ENCODE measurements around the gene ATIC. TPM values are rescaled to one million over a fixed set of nuclear protein-coding genes. Genes with fewer than 3 reads are reported as not detected.

Gene ATIC
- total and polyA plus RNA-seq, 2 donors (not counting 1 experiment from before 2014, with no cell fraction given): 40.3 to 92.7 TPM

DNA sequence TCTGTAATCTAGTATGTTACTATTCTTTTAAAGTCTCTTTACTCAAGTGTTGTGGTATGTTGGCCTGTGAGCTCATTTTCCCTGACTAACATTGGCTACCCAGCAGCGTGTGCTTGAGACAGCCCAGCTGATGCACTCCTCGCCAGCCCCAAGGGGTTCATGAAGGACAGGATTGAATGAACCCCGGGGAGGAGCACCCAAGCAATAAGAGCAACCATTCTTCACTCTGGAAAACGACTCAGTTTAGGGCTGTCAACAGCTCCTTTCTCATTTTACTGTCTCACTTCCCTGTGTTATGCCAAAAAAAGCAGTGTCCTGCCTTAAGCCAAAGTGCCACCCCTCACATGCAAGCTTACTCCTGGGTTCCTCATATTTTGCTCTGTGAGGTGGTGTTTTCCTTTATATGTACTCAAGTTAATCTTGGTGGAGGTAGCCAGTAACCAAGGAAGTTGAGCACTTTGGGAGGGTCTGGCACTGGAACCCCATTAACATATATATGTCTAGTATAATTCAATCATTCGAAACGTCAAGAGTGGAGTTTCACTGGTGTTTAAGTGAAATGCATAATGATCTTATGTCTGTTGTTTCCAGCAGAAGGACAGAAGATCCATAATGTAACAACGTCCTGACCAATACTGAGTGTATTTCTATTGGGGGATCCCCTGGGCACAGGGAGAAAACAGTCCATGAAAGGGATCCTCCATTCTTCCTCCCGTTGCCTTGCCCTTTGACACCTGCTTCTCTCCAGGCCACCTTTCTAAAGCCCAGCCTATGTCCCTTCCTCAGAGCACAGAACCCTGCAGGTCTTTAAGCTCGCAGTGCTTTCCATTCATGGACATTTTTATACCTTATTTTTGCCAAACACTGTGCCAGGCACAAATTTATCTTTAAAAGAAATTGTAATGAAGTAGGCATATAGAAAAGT lies 43.2 kb downstream of the ATIC start:
- Histone ChIP-seq H3K36me3 (ENCODE audit: control insufficient read depth, insufficient read depth, low read length) (peaks cover 4% of the 10 kb centered on the region), H3K79me2 (ENCODE audit: control insufficient read depth, insufficient read depth, low read length) (no peaks in the 10 kb centered on the region), H3K4me3 (replicated peaks in 1 of 4; ENCODE audit: control extremely low read depth in 1 of 4, insufficient read depth in 1 of 4, low read depth in 3 of 4, low read length in 4 of 4) (no peak overlapping the region), H4K20me1 (ENCODE audit: control insufficient read depth, extremely low read depth, insufficient read depth, low read length) (no peaks in the 10 kb centered on the region), H3K9ac (ENCODE audit: insufficient read depth, low read length) (no peak overlapping the region), H3K9me3 (ENCODE audit: control insufficient read depth, insufficient read depth, low read depth, low read length) (no peaks in the 10 kb centered on the region), H3K4me2 (ENCODE audit: extremely low read depth, insufficient read depth, low read length) (no peak overlapping the region), H2AFZ (ENCODE audit: low read length) (no peak overlapping the region), H3K4me1 (ENCODE audit: control insufficient read depth, extremely low read depth, insufficient read depth, low read length) (no peaks in the 10 kb centered on the region), H3K27ac (ENCODE audit: insufficient read depth, low read length) (no peak overlapping the region), H3K27me3 (ENCODE audit: control insufficient read depth, insufficient read depth, low read length) (no peaks in the 10 kb centered on the region)
- no peak for TF ChIP-seq EZH2 (IDR thresholded peaks at IDR 0.05; ENCODE audit: low read length, missing control alignments)
- TF ChIP-seq, protein P1, sequence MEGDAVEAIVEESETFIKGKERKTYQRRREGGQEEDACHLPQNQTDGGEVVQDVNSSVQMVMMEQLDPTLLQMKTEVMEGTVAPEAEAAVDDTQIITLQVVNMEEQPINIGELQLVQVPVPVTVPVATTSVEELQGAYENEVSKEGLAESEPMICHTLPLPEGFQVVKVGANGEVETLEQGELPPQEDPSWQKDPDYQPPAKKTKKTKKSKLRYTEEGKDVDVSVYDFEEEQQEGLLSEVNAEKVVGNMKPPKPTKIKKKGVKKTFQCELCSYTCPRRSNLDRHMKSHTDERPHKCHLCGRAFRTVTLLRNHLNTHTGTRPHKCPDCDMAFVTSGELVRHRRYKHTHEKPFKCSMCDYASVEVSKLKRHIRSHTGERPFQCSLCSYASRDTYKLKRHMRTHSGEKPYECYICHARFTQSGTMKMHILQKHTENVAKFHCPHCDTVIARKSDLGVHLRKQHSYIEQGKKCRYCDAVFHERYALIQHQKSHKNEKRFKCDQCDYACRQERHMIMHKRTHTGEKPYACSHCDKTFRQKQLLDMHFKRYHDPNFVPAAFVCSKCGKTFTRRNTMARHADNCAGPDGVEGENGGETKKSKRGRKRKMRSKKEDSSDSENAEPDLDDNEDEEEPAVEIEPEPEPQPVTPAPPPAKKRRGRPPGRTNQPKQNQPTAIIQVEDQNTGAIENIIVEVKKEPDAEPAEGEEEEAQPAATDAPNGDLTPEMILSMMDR (conservative IDR thresholded peaks at IDR 0.05 in 1 of 2, IDR thresholded peaks at IDR 0.05 in 1 of 2; ENCODE audit: low read depth in 1 of 2, low read length in 2 of 2): no peak
- DNase-seq (ENCODE audit: low read depth in 2 of 2): peak; percentile 78 to 85

DNA sequence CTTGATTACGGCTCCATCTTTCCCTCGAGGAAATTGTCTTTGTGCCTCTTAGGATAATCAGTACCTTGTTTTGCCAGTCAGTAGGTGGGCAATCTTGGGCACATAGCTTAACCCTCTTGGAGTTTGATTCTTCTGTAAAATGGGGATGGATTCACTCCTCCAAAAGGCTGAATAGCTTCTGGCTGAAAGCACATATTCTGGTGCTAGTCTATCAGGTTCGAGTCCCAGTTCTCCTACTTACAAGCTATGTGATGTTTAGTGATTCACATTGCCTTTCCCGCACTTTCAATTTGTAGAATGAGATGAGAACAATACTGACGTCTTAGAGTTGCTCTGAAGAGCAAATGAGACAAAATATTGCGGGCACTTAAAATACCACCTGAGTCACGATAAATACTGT lies 43.9 kb downstream of the ATIC start:
- peak; percentile 51 to 69 for DNase-seq (ENCODE audit: low read depth in 2 of 2)
- no peak overlapping the region for H3K4me3 ChIP-seq (replicated peaks in 1 of 4; ENCODE audit: control extremely low read depth in 1 of 4, insufficient read depth in 1 of 4, low read depth in 3 of 4, low read length in 4 of 4)
- H4K20me1 ChIP-seq (ENCODE audit: control insufficient read depth, extremely low read depth, insufficient read depth, low read length): no peaks in the 10 kb centered on the region
- H3K36me3 ChIP-seq (ENCODE audit: control insufficient read depth, insufficient read depth, low read length): peaks cover 4% of the 10 kb centered on the region
- no peak overlapping the region for H3K4me2 ChIP-seq (ENCODE audit: extremely low read depth, insufficient read depth, low read length)
- H3K79me2 ChIP-seq (ENCODE audit: control insufficient read depth, insufficient read depth, low read length): no peaks in the 10 kb centered on the region
- no peak overlapping the region for H3K9ac ChIP-seq (ENCODE audit: insufficient read depth, low read length)
- no peak overlapping the region for H2AFZ ChIP-seq (ENCODE audit: low read length)
- no peak for TF ChIP-seq EZH2 (IDR thresholded peaks at IDR 0.05; ENCODE audit: low read length, missing control alignments)
- TF ChIP-seq, protein P1 (conservative IDR thresholded peaks at IDR 0.05 in 1 of 2, IDR thresholded peaks at IDR 0.05 in 1 of 2; ENCODE audit: low read depth in 1 of 2, low read length in 2 of 2): no peak
- H3K27ac ChIP-seq (ENCODE audit: insufficient read depth, low read length): no peak overlapping the region
- H3K4me1 ChIP-seq (ENCODE audit: control insufficient read depth, extremely low read depth, insufficient read depth, low read length): no peaks in the 10 kb centered on the region
- H3K27me3 ChIP-seq (ENCODE audit: control insufficient read depth, insufficient read depth, low read length): no peaks in the 10 kb centered on the region
- no peaks in the 10 kb centered on the region for H3K9me3 ChIP-seq (ENCODE audit: control insufficient read depth, insufficient read depth, low read depth, low read length)

DNA sequence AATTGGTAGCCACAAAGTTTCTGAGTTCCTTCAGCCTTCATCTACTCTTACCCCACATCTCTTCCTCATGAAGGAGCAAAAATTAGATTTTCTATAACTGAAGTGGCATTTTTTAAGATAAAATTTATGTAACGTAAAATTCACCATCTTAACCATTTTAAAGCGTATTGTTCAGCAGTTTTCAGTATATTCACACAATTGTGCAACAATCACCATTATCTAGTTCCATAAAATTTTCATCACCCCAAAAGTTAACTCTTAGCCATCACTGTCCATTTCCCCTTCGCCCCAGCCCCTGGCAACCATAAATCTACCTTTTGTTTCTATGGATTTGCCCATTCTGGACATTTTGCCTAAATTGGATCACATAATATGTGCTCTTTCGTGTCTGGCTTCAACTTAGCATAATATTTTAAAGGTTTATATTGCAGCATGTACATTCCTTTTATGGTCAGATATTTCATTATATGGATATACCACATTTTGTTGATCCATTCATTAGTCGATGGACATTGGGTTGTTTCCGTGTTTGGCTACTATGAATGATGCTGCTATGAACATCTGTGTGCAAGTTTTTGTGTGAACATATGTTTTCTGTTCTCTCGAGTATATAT lies 44.6 kb downstream of the ATIC start:
- Histone ChIP-seq H3K4me1 (ENCODE audit: control insufficient read depth, extremely low read depth, insufficient read depth, low read length) (no peaks in the 10 kb centered on the region), H3K9ac (ENCODE audit: insufficient read depth, low read length) (no peak overlapping the region), H3K79me2 (ENCODE audit: control insufficient read depth, insufficient read depth, low read length) (no peaks in the 10 kb centered on the region), H3K27ac (ENCODE audit: insufficient read depth, low read length) (no peak overlapping the region), H3K4me2 (ENCODE audit: extremely low read depth, insufficient read depth, low read length) (no peak overlapping the region), H4K20me1 (ENCODE audit: control insufficient read depth, extremely low read depth, insufficient read depth, low read length) (no peaks in the 10 kb centered on the region), H2AFZ (ENCODE audit: low read length) (no peak overlapping the region), H3K27me3 (ENCODE audit: control insufficient read depth, insufficient read depth, low read length) (no peaks in the 10 kb centered on the region), H3K36me3 (ENCODE audit: control insufficient read depth, insufficient read depth, low read length) (peaks cover 8% of the 10 kb centered on the region), H3K9me3 (ENCODE audit: control insufficient read depth, insufficient read depth, low read depth, low read length) (no peaks in the 10 kb centered on the region), H3K4me3 (replicated peaks in 1 of 4; ENCODE audit: control extremely low read depth in 1 of 4, insufficient read depth in 1 of 4, low read depth in 3 of 4, low read length in 4 of 4) (no peak overlapping the region)
- peak in 1 of 2 donors; percentile 31 for DNase-seq (ENCODE audit: low read depth in 2 of 2)
- TF ChIP-seq EZH2 (IDR thresholded peaks at IDR 0.05; ENCODE audit: low read length, missing control alignments): no peak
